IPS-18a (cell line): ENCODE measurements around the gene TMEM59L.

Experiments
- H3K27ac ChIP-seq: one replicate; pipeline ENCODE4 v1.5.1; 2013; ENCODE audit warnings: low read length
- H3K27me3 ChIP-seq: one replicate; pipeline ENCODE4 v1.6.1; 2013; ENCODE audit warnings: mild to moderate bottlenecking, low read length; ENCODE audit not compliant: control insufficient read depth, insufficient read depth
- H3K36me3 ChIP-seq: one replicate; pipeline ENCODE4 v1.6.1; 2013; ENCODE audit warnings: low read depth, low read length; ENCODE audit not compliant: control insufficient read depth
- H3K4me1 ChIP-seq: one replicate; pipeline ENCODE4 v1.6.1; 2013; ENCODE audit warnings: low read depth, low read length; ENCODE audit not compliant: control insufficient read depth
- H3K4me3 ChIP-seq: one replicate; pipeline ENCODE4 v1.5.1; 2013; ENCODE audit warnings: low read length
- H3K9ac ChIP-seq: one replicate; pipeline ENCODE4 v1.6.1; 2013; ENCODE audit warnings: mild to moderate bottlenecking, low read length, moderate library complexity
- H3K9me3 ChIP-seq: one replicate; pipeline ENCODE4 v1.6.1; 2013; ENCODE audit warnings: low read depth, low read length; ENCODE audit not compliant: control insufficient read depth

Gene TMEM59L

GRCh38 chr19:18648973-18649315 is 36.3 kb downstream of the TMEM59L start:
- no peaks in the 10 kb centered on the region for H3K9me3 ChIP-seq
- H3K4me3 ChIP-seq = no peak overlapping the region
- H3K9ac ChIP-seq = no peak overlapping the region
- H3K4me1 ChIP-seq = peaks cover 4% of the 10 kb centered on the region
- H3K36me3 ChIP-seq = no peaks in the 10 kb centered on the region
- no peak overlapping the region for H3K27ac ChIP-seq
- no peaks in the 10 kb centered on the region for H3K27me3 ChIP-seq

DNA sequence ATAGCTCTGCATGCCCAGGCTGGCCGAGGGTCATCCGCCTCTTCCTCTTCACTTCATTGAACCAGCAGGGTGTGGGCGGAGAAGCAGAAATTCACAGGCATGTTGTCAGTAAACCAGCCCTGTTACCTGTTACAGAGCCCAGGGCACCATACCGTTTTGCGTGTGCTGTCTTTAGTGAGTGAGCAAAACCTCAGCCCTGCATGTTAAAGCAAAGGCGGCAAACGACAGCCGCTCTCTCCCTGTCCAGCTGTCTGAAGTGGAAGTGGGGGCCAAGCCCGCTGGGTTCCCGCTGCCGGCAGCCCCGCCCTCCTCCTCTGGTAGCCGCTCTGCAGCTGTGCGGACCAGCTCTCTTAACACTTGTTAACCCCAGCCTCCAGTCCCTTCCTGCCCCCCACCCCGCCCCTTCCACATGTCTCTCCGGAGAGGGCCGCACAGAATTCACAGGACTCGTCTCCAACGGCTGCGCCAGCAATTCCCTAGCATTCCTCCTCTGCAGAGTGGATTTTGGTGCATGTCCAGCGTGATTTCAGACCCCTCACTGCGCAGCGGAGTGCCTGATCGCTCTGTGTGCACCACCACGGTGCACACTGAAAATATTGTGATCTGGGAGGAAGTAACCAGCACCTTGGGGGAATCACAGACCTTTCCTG is 36.8 kb downstream of the TMEM59L start:
- Histone ChIP-seq H3K9ac (no peak overlapping the region), H3K27me3 (no peaks in the 10 kb centered on the region), H3K27ac (no peak overlapping the region), H3K9me3 (no peaks in the 10 kb centered on the region), H3K36me3 (no peaks in the 10 kb centered on the region), H3K4me3 (no peak overlapping the region), H3K4me1 (peaks cover 4% of the 10 kb centered on the region)

- Histone ChIP-seq H3K27ac (no peak overlapping the region), H3K27me3 (no peaks in the 10 kb centered on the region), H3K36me3 (no peaks in the 10 kb centered on the region), H3K9ac (no peak overlapping the region), H3K9me3 (no peaks in the 10 kb centered on the region), H3K4me3 (no peak overlapping the region), H3K4me1 (peaks cover under 1% of the 10 kb centered on the region)
Measured at GRCh38 chr19:18650021-18650390, 37.3 kb downstream of the TMEM59L start.

DNA sequence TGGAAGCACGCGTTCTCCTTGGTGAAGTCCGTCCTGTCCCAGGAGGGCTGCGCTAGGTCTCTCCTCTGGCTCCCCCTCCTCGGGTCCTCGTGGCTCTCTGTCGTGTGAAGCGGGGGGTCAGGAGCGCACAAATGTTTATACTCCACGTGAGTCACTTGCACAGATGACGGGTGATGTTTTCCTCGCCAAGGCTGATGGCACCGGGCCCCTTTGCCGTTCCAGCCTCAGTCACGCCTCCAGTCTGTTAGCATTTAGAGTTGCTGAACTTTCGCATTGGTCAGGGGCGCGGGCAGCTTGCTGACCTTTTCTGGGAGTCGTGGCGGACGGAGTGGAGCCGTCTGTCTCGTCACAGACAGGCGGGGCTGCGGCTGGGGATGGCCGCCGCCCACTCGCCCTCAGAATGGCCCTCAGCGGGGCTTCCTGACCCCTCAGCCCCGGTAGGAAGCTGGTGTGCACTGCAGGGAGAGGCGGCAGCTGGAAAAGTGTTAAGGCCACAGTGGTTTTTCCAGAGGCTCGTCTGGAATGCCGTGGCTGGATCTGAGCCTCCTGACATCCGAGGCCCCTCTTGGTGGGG is 37.9 kb downstream of the TMEM59L start:
- Histone ChIP-seq H3K4me3 (no peak overlapping the region), H3K4me1 (no peaks in the 10 kb centered on the region), H3K9ac (no peak overlapping the region), H3K27me3 (no peaks in the 10 kb centered on the region), H3K9me3 (no peaks in the 10 kb centered on the region), H3K27ac (no peak overlapping the region), H3K36me3 (no peaks in the 10 kb centered on the region)

DNA sequence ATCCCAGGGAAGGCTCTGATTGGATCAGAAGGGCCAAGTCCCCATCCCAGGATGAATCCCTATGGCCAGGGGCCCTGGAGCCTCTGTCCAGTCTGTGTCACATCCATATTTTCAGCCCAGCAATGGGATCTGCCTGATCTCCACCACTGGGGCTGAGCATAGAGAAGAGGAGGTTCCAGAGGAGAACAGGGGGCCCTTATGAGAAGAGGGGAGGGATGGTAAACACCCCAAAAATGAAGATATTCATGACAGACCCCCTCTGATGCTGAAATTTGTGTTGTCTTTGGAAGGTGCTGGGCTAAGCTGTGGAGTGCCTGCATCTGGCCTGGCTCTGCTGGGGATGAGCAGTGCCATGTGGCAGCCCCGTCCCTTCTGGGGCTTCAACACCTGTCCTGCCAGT is 38.6 kb downstream of the TMEM59L start:
- Histone ChIP-seq H3K9me3 (no peaks in the 10 kb centered on the region), H3K4me3 (no peak overlapping the region), H3K27me3 (no peaks in the 10 kb centered on the region), H3K9ac (no peak overlapping the region), H3K36me3 (no peaks in the 10 kb centered on the region), H3K4me1 (no peaks in the 10 kb centered on the region), H3K27ac (no peak overlapping the region)

- H3K36me3 ChIP-seq = no peaks in the 10 kb centered on the region
- H3K9ac ChIP-seq = no peak overlapping the region
- no peaks in the 10 kb centered on the region for H3K27me3 ChIP-seq
- H3K9me3 ChIP-seq = no peaks in the 10 kb centered on the region
- H3K27ac ChIP-seq = no peak overlapping the region
- no peak overlapping the region for H3K4me3 ChIP-seq
- no peaks in the 10 kb centered on the region for H3K4me1 ChIP-seq
Measured at GRCh38 chr19:18651733-18652132, 39.1 kb downstream of the TMEM59L start.

DNA sequence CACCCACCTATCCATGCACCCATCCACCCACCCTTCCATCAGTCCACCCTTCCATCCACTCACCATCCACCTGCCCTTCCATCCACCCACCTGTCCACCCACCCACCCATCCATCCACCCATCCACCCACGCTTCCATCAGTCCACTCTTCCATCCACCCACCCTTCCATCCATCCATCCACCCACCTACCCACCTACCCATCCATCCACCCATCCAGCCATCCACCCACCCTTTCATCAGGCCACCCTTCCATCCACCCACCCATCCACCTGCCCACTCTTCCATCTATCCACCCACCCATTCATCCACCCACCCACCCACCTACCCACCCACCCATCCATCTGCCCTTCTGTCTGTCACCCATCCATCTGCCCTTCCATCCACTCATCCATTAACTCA is 41.2 kb downstream of the TMEM59L start:
- no peaks in the 10 kb centered on the region for H3K4me1 ChIP-seq
- no peaks in the 10 kb centered on the region for H3K36me3 ChIP-seq
- H3K9ac ChIP-seq = no peak overlapping the region
- H3K4me3 ChIP-seq = no peak overlapping the region
- H3K9me3 ChIP-seq = no peaks in the 10 kb centered on the region
- H3K27me3 ChIP-seq = no peaks in the 10 kb centered on the region
- no peak overlapping the region for H3K27ac ChIP-seq

- Histone ChIP-seq H3K4me3 (no peak overlapping the region), H3K9ac (no peak overlapping the region), H3K36me3 (no peaks in the 10 kb centered on the region), H3K4me1 (no peaks in the 10 kb centered on the region), H3K27me3 (no peaks in the 10 kb centered on the region), H3K27ac (no peak overlapping the region), H3K9me3 (no peaks in the 10 kb centered on the region)
Measured at GRCh38 chr19:18654469-18654868, 41.8 kb downstream of the TMEM59L start.

DNA sequence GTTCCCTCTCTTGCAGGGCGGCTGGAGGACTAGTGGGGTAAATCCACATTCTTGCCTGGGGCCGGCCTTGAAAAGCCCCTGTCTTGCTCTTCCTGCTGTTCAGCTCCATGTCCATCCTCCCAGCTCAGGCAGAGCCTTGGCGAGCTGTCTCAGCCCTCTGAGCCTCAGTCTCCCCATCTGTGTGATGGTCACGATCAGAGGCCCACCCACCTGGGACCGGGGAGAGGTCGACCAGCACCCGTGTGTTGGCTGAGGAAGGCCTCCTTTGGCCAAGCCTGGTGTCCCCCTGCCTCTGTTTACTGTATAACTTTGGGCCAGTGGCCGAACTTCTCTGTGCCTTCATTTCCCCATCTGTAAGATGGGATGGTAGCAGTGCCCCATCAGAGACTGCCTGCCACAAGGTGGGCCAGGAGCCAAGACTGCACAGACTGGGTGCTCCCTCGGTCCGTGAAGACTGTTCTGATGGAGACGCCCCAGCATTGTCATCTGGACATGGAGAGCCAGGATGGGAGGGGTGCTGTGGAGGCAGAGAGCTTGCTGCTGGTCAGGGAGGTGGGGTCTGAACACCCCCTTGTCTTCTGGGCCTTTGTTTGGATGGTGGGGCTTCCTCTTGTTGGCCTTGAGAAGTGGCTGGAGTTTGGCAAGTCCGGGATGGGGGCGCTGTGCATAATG is 42.6 kb downstream of the TMEM59L start:
- H3K27me3 ChIP-seq = no peaks in the 10 kb centered on the region
- H3K36me3 ChIP-seq = no peaks in the 10 kb centered on the region
- no peak overlapping the region for H3K4me3 ChIP-seq
- no peak overlapping the region for H3K27ac ChIP-seq
- no peaks in the 10 kb centered on the region for H3K4me1 ChIP-seq
- no peaks in the 10 kb centered on the region for H3K9me3 ChIP-seq
- H3K9ac ChIP-seq = no peak overlapping the region

DNA sequence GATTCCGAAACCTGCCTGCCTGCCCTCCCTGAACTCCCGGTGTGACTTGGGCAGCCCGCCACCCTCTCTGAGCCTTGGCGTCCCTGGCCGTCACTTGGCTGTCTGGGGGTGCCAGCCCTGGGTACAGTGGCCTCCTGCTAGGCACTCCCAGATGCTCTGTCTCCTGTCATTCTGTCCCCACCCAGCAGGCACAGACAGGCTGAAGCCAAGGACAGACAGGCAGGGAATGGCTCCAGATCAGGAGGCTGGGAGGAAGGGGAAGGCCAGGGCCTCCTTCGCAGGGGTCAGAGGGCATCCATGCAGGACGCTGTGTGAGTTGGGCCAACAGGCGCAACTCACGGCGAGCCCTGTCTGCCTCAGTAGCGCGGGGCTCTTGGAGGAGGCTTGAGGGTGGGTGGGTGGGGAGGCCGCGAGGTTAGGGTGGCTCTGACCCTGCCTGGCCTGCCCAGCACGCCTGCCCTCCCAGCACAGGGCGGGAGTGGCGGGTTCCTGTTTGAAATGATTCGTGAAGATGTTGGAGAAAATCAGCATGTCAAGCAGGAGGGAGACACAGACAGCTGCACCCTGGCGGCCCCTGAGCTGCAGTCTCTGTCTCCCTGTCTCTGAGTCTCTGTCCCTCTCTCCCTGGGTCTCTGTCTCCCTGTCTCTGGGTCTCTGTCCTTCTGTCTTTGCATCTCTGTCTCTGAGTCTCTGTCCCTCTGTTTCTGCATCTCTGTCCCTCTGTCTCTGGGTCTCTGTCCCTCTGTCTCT is 43.8 kb downstream of the TMEM59L start:
- H3K27me3 ChIP-seq = no peaks in the 10 kb centered on the region
- H3K9me3 ChIP-seq = no peaks in the 10 kb centered on the region
- no peak overlapping the region for H3K4me3 ChIP-seq
- H3K36me3 ChIP-seq = no peaks in the 10 kb centered on the region
- no peaks in the 10 kb centered on the region for H3K4me1 ChIP-seq
- no peak overlapping the region for H3K9ac ChIP-seq
- H3K27ac ChIP-seq = no peak overlapping the region

- no peaks in the 10 kb centered on the region for H3K9me3 ChIP-seq
- no peaks in the 10 kb centered on the region for H3K36me3 ChIP-seq
- H3K4me3 ChIP-seq = no peak overlapping the region
- H3K9ac ChIP-seq = no peak overlapping the region
- H3K27me3 ChIP-seq = no peaks in the 10 kb centered on the region
- no peaks in the 10 kb centered on the region for H3K4me1 ChIP-seq
- no peak overlapping the region for H3K27ac ChIP-seq
Measured at GRCh38 chr19:18657590-18658365, 45.1 kb downstream of the TMEM59L start.
